HG03521 (cell line): ENCODE measurements around the gene PCCA.
"Not testable (repeated sequence)": the region's sequence is repeated elsewhere in the genome, so short reads cannot be mapped to it uniquely, and the experiment has no call there.

Source experiments
- ATAC-seq: cut with Tn5 transposase; IDR thresholded peaks from one replicate; pipeline ENCODE4 v1.9.1; 2021; ENCODE audit warnings: mild to moderate bottlenecking, moderate library complexity; ENCODE audit not compliant: unreplicated experiment

Gene PCCA

GRCh38 chr13:100088644-100089464 is at the start of gene PCCA:
TSS of gene PCCA (plus strand) at chr13:100089093. CDS start at chr13:100089121, 28 bp downstream.
- peak; percentile 94 for ATAC-seq

DNA sequence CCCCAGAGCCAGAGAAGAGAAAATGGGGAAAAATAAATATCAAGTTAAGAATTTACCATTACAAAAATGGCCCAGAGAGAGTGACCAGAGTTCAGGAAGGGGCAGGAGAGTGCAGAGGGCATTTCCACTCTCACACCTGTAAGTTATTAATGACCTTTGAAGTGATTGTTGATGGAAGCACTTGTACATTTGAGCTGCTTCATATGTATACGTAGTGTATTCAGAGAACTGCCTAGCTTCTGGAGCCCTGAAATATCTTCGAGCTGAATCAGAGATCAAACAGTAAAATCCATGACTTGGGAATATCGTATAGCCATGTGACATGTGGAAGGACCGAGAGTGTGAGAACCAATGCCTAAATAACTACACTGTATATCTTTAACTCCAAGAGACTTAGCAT is 49.2 kb upstream of the PCCA start:
- no peak for ATAC-seq

- ATAC-seq, result no peak
Observed at GRCh38 chr13:100040196-100040595, 48.7 kb upstream of the PCCA start.

DNA sequence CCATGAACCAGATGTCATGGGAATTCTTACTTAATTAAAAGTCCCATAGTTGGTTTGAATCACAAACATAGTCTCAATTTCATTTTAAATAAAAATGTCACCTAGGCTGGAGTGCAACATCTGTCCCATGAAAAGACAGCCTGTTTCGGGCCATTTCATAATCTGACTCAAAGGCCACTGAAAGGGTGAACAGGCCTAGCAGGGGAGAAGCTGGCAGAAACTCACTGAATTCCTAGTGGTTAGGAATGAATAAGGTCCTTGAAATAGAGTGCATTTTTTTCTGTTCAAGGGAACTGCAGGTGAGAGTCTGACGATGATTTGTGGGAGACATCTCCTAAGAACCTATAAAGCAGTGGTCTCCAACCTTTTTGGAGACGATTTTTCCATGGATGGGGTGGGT is 44.0 kb upstream of the PCCA start:
- no peak for ATAC-seq

GRCh38 chr13:100045355-100045754 is 43.5 kb upstream of the PCCA start:
- ATAC-seq, result no peak

DNA sequence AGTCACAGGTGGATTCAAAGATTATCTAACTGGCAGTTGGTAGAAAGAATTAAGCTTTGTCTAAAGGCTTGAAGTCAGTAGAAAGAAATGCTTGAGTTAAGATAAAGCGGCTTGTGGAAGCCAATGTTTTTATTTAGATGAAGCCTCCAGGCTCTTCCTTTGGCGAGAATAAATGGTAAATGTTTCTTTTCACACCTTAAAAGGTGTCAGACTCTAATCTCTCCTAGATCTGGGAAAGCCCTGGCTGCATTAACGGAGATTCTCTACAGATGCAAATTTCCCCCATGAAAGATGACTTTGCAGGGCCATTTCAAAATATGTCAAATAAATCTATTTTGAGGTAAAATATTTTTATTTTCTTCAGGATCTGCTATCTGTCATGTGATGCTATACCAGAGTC is 37.8 kb upstream of the PCCA start:
- no peak for ATAC-seq

GRCh38 chr13:100059827-100060226 is 29.1 kb upstream of the PCCA start:
- ATAC-seq, result no peak

GRCh38 chr13:100063333-100063732 is 25.6 kb upstream of the PCCA start:
- ATAC-seq, result no peak

DNA sequence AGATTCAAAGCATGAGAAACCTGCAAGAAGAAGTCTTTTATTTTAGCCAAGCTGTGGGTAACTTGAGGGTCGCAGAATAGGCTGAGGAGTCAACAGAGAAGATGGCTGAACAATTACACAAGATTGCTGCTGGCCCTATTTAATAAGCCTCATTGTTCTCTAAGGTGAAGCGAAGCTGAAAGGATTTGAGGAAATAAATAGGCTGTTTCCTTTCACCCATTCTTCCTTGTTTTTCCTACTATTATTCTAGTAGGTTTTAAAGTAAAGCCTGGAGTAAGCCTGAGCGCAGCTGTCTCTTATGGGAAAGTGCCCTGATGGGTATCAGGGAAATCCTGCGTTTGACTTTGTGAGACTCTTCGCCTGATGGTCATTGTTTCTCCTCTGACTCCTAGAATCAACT is 25.0 kb upstream of the PCCA start:
- ATAC-seq, result no peak

GRCh38 chr13:100068133-100068931 is 20.6 kb upstream of the PCCA start:
- no peak for ATAC-seq

- ATAC-seq, result no peak
Observed at GRCh38 chr13:100069278-100069677, 19.6 kb upstream of the PCCA start.

GRCh38 chr13:100075700-100076587 is 12.9 kb upstream of the PCCA start:
- ATAC-seq, result no peak

- not testable (repeated sequence) for ATAC-seq
Observed at GRCh38 chr13:100079003-100079402, 9.9 kb upstream of the PCCA start.

DNA sequence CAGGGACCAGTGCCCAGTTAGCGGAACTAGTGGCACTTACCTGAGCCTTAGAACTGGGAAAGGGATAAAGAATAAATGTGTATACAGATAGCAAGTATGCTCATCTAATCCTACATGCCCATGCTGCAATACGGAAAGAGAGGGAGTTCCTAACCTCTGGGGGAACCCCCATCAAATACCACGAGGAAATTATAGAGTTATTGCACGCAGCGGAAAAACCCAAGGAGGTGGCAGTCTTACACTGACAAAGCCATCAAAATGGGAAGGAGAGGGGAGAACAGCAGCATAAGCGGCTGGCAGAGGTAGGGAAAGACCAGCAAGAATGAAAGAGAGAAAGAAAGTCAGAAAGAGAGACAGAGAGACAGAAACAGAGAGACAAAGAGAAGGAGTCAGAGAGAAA is 5.5 kb upstream of the PCCA start:
- ATAC-seq, result not testable (repeated sequence)

- no peak for ATAC-seq
Observed at GRCh38 chr13:100088273-100088643, 635 bp upstream of the PCCA start.

GRCh38 chr13:100089465-100090032 is 656 bp downstream of the PCCA start:
- ATAC-seq, result peak; percentile 35

DNA sequence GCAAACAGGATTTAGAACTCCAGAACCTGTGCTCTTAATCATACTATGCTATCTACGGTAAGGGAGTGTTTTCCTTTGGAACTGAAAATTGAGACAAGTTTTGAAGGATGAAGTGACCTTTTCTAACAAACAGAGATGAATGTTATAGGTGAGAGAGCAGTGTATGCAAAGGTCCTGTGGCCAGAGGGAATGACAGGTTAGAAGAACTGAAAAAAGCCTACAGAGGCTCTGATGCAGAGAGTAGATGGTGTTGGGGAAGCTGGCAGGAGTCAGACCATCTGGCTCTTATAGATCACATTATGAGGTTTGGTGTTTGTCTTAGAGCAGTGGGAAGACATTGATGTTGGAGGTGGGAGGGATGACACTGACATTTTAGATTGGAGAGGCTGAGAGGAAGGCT is 2.0 kb downstream of the PCCA start:
- no peak for ATAC-seq

GRCh38 chr13:100091391-100091790 is 2.5 kb downstream of the PCCA start:
- no peak for ATAC-seq

DNA sequence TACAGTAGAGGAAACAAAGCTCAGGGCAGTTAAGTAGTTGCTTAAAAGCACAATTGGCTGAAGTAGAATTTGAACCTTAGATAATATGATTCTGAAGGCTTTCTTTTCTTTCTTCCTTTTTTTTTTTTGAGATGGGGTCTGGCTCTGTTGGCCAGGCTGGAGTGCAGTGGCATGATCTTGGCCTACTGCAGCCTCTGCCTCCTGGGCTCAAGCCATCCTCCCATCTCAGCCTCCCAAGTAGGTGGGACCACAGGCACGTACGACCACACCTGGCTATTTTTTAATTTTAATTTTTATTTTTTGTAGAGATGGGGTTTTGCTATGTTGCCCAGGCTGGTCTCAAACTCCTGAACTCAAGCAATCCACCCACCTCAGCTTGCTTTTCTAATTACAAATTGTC is 3.4 kb downstream of the PCCA start:
- ATAC-seq, result not testable (repeated sequence)

- no peak for ATAC-seq
Observed at GRCh38 chr13:100095498-100095897, 6.6 kb downstream of the PCCA start.

GRCh38 chr13:100096526-100096925 is 7.6 kb downstream of the PCCA start:
- ATAC-seq, result no peak
